ENCODE results near the gene BAMBI. TPM values are rescaled to one million over a fixed set of nuclear protein-coding genes. Genes with fewer than 3 reads are reported as not detected.

Gene BAMBI
- total RNA-seq, 4 donors from 2014 or later = 10.6 to 16.1 (median 13.0) TPM

- Histone ChIP-seq H3K9me3 (no peaks in the 10 kb centered on the region), H3K27me3 (peaks cover 11% of the 10 kb centered on the region), H3K4me3 (no peak overlapping the region), H3K4me1 (no peaks in the 10 kb centered on the region), H3K27ac (no peak overlapping the region), H3K36me3 (no peaks in the 10 kb centered on the region)
- no peak for DNase-seq (ENCODE audit: low spot score in 2 of 2)
- TF ChIP-seq POLR2A (IDR thresholded peaks at IDR 0.05) (no peak), CTCF (IDR thresholded peaks at IDR 0.05) (no peak), EP300 (IDR thresholded peaks at IDR 0.05) (no peak), POLR2AphosphoS5 (IDR thresholded peaks at IDR 0.05) (no peak)
- 34% methylated on average over 12 of the region's 12 CpGs for WGBS
These were observed 27.3 kb downstream of the BAMBI start for GRCh38 chr10:28704464-28705161.

GRCh38 chr10:28705472-28705871 is 28.2 kb downstream of the BAMBI start:
- 80% methylated on average over 8 of the region's 8 CpGs for WGBS
- Histone ChIP-seq H3K36me3 (no peaks in the 10 kb centered on the region), H3K4me3 (no peak overlapping the region), H3K9me3 (no peaks in the 10 kb centered on the region), H3K27ac (no peak overlapping the region), H3K27me3 (peaks cover 11% of the 10 kb centered on the region), H3K4me1 (no peaks in the 10 kb centered on the region)
- no peak for TF ChIP-seq POLR2A (IDR thresholded peaks at IDR 0.05)
- TF ChIP-seq EP300 (IDR thresholded peaks at IDR 0.05) = no peak
- DNase-seq (ENCODE audit: low spot score in 2 of 2) = no peak

GRCh38 chr10:28709001-28709710 is 31.8 kb downstream of the BAMBI start:
- Histone ChIP-seq H3K9me3 (no peaks in the 10 kb centered on the region), H3K27ac (no peak overlapping the region), H3K4me3 (no peak overlapping the region), H3K27me3 (peaks cover 9% of the 10 kb centered on the region), H3K36me3 (no peaks in the 10 kb centered on the region), H3K4me1 (no peaks in the 10 kb centered on the region)
- no peak for DNase-seq (ENCODE audit: low spot score in 2 of 2)
- 61% methylated on average over 9 of the region's 9 CpGs for WGBS
- TF ChIP-seq POLR2AphosphoS5 (IDR thresholded peaks at IDR 0.05) (no peak), CTCF (IDR thresholded peaks at IDR 0.05) (no peak), POLR2A (IDR thresholded peaks at IDR 0.05) (no peak)

- WGBS = 65% methylated on average over 6 of the region's 6 CpGs
- DNase-seq (ENCODE audit: low spot score in 2 of 2) = no peak
- H3K27me3 ChIP-seq = peaks cover 7% of the 10 kb centered on the region
- H3K4me3 ChIP-seq = no peak overlapping the region
- H3K4me1 ChIP-seq = no peaks in the 10 kb centered on the region
- no peaks in the 10 kb centered on the region for H3K9me3 ChIP-seq
- no peak overlapping the region for H3K27ac ChIP-seq
- no peaks in the 10 kb centered on the region for H3K36me3 ChIP-seq
- TF ChIP-seq EP300 (IDR thresholded peaks at IDR 0.05) (no peak), POLR2A (IDR thresholded peaks at IDR 0.05) (no peak), POLR2AphosphoS5 (IDR thresholded peaks at IDR 0.05) (no peak), CTCF (IDR thresholded peaks at IDR 0.05) (no peak)
These were observed 33.0 kb downstream of the BAMBI start for GRCh38 chr10:28710202-28710886.

- peaks cover 4% of the 10 kb centered on the region for H3K27me3 ChIP-seq
- WGBS = 82% methylated on average over 1 of the region's 1 CpG
- H3K4me1 ChIP-seq = no peaks in the 10 kb centered on the region
- TF ChIP-seq POLR2A (IDR thresholded peaks at IDR 0.05) (no peak), CTCF (IDR thresholded peaks at IDR 0.05) (no peak), EP300 (IDR thresholded peaks at IDR 0.05) (no peak), POLR2AphosphoS5 (IDR thresholded peaks at IDR 0.05) (no peak)
- no peak overlapping the region for H3K27ac ChIP-seq
- no peaks in the 10 kb centered on the region for H3K9me3 ChIP-seq
- DNase-seq (ENCODE audit: low spot score in 2 of 2) = no peak
- no peak overlapping the region for H3K4me3 ChIP-seq
- no peaks in the 10 kb centered on the region for H3K36me3 ChIP-seq
These were observed 33.7 kb downstream of the BAMBI start for GRCh38 chr10:28711041-28711440.
